ENCODE results near the gene TTLL10. TPM values are rescaled to one million over a fixed set of nuclear protein-coding genes. Genes with fewer than 3 reads are reported as not detected.
A peak's percentile ranks its signal among the peaks of the same experiment; 100 is the strongest.

TTLL10 gene
- total and polyA plus RNA-seq, 2 of the 8 experiments (the other 6 are each of a cell fraction or from before 2014, with no cell fraction given) = 1.1 to 1.7 TPM

DNA sequence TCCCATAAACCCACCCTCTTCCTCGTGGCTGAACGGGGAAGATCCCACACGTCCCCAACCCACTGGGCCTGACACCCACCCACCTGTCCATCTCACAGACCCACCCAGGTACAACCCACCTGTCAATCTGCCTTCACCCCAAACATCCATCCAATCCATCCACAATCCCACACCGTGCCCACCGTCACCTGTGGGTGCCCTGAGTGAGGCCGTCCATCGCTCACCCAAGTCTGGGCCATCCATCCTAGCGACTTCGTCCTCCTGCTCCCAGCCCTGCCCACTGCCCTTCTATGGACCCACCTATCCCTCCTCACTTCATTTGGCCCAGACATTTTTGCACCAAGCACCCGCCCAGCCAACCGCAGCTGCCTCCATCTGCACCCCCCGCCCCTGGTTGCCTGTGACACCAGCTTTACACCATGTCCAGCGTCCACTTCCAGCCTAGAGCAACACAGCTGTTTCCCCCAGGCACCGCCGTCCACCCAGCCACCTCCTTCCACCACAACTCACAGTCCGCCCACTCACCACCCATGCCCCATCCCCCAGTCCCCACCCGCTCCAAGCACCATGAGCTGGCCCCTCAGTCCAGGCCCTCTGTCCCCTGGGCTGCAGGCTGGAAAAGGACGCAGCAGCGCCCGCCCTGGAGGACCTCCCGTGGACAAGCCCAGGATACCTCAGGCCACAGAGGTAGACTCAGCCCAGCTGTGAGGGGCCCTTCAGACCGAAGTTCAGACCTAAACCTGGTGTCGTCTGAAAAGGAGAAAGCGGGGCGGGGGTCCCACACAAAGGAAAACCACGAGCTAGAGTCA is 7.7 kb downstream of the TTLL10 start:
- H3K79me2 ChIP-seq (ENCODE audit: control insufficient read depth in 1 of 2, insufficient read depth in 2 of 2, low read length in 2 of 2) = no peaks in the 10 kb centered on the region
- H2BK15ac ChIP-seq (ENCODE audit: low read length) = no peak overlapping the region
- H3K4ac ChIP-seq (replicated peaks; ENCODE audit: insufficient read length, low read depth, low read length) = no peak overlapping the region
- no peak overlapping the region for H3K4me3 ChIP-seq (ENCODE audit: extremely low read depth in 1 of 4, insufficient read depth in 2 of 4, low read depth in 3 of 4, low read length in 4 of 4)
- no peak for FAIRE-seq
- no peaks in the 10 kb centered on the region for H3K9me3 ChIP-seq (ENCODE audit: insufficient read depth in 2 of 2, low read depth in 1 of 2, low read length in 1 of 2)
- H3K27me3 ChIP-seq (replicated peaks in 1 of 4; ENCODE audit: control insufficient read depth in 3 of 4, extremely low read depth in 1 of 4, insufficient read depth in 3 of 4, low read length in 3 of 4) = peaks cover 0 to 4% (median 0%) of the 10 kb centered on the region in 4 experiments; a peak in 1 of 7 replicates
- H2AK5ac ChIP-seq (ENCODE audit: low read depth, low read length) = no peak overlapping the region
- no peak for DNase-seq (ENCODE audit: low read depth in 1 of 2, low spot score in 2 of 2)
- H2BK5ac ChIP-seq (ENCODE audit: low read depth, low read length) = no peak overlapping the region
- peaks cover 3% of the 10 kb centered on the region; the same call in 1 of the 2 replicates for H3K23me2 ChIP-seq (ENCODE audit: low read depth, low read length)
- no peak overlapping the region for H3K23ac ChIP-seq (ENCODE audit: insufficient read length)
- no peaks in the 10 kb centered on the region for H3K79me1 ChIP-seq (ENCODE audit: low read depth, low read length)
- no peak overlapping the region; a peak in 1 of 7 replicates for H3K9ac ChIP-seq (replicated peaks in 1 of 4; ENCODE audit: extremely low read depth in 1 of 4, low read depth in 3 of 4, low read length in 3 of 4)
- no peak overlapping the region for H2BK20ac ChIP-seq (ENCODE audit: low read length)
- no peak overlapping the region for H2BK120ac ChIP-seq (replicated peaks; ENCODE audit: low read depth, low read length)
- no peak overlapping the region for H4K8ac ChIP-seq (ENCODE audit: extremely low read depth, insufficient read depth, low read length)
- WGBS, 2 experiments (ENCODE audit: extremely low coverage in 1 of 2, insufficient coverage in 1 of 2, insufficient read length in 1 of 2, insufficient replicate concordance in 2 of 2, low coverage in 1 of 2, low lambda C conversion rate in 2 of 2, missing lambda C conversion rate in 1 of 2) = 95% methylated on average over 21 of the region's 26 CpGs; no CpG with 5 or more reads in 1 of the 2 experiments
- no peak overlapping the region for H3K14ac ChIP-seq (ENCODE audit: insufficient read length)
- POLR2A ChIA-PET (ENCODE audit: partially characterized antibody) = interaction anchor here (1.0 to 1.3 kb wide), 2 partner anchors 13 to 17 kb away, joined by 3 to 4 read pairs; no protein-coding TSS in a partner anchor
- H4K5ac ChIP-seq (ENCODE audit: insufficient read length, low read depth, low read length) = no peak overlapping the region
- CTCF ChIA-PET (ENCODE audit: partially characterized antibody) = interaction anchor here (0.6 kb wide), 1 partner anchor 124 kb away, joined by 3 read pairs; no protein-coding TSS in a partner anchor
- peak overlapping the region; percentile 68; the same call in 1 of the 2 replicates for H2BK12ac ChIP-seq (ENCODE audit: low read depth, low read length)
- no peaks in the 10 kb centered on the region for H3K36me3 ChIP-seq (ENCODE audit: control insufficient read depth in 2 of 4, insufficient read depth in 4 of 4, low read length in 3 of 4)
- H3K4me1 ChIP-seq (replicated peaks in 1 of 4; ENCODE audit: control insufficient read depth in 3 of 4, insufficient read depth in 4 of 4, low read length in 3 of 4) = peaks cover 3 to 8% (median 5%) of the 10 kb centered on the region in 4 experiments
- H3K27ac ChIP-seq (ENCODE audit: low read depth, low read length) = no peak overlapping the region
- no peak overlapping the region for H3K18ac ChIP-seq (ENCODE audit: extremely low read depth, low read length)
- peaks cover 0 to 6% of the 10 kb centered on the region in 2 experiments for H4K20me1 ChIP-seq (replicated peaks in 1 of 2; ENCODE audit: control insufficient read depth in 1 of 2, insufficient read depth in 2 of 2, low read length in 2 of 2)
- H3K4me2 ChIP-seq (ENCODE audit: insufficient read depth in 1 of 2, low read depth in 2 of 2, low read length in 2 of 2) = no peak overlapping the region
- H3K56ac ChIP-seq (replicated peaks; ENCODE audit: insufficient read length, low read depth, low read length) = no peak overlapping the region
- no peak overlapping the region for H2AFZ ChIP-seq (ENCODE audit: low read length)
- TF ChIP-seq NRF1 (IDR thresholded peaks at IDR 0.05; ENCODE audit: low read depth, low read length) = no peak
- no peak for TF ChIP-seq POLR2AphosphoS5 (IDR thresholded peaks at IDR 0.05; ENCODE audit: low read depth, low read length)
- TF ChIP-seq, protein P1, sequence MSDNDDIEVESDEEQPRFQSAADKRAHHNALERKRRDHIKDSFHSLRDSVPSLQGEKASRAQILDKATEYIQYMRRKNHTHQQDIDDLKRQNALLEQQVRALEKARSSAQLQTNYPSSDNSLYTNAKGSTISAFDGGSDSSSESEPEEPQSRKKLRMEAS (IDR thresholded peaks at IDR 0.05) = no peak
- no peak for TF ChIP-seq SUZ12 (IDR thresholded peaks at IDR 0.05; ENCODE audit: low read length)
- TF ChIP-seq GTF2F1 (IDR thresholded peaks at IDR 0.05; ENCODE audit: borderline replicate concordance, low read depth, low read length) = no peak
- no peak overlapping the region for H4K91ac ChIP-seq (replicated peaks; ENCODE audit: insufficient read length, low read length)

Measured in H1 (cell line).